Left renal cortex interstitium (tissue), 4 donors: ENCODE measurements around the gene LRRC7. TPM values are rescaled to one million over a fixed set of nuclear protein-coding genes. Genes with fewer than 3 reads are reported as not detected.

Source experiments
- DNase-seq, 4 donors: peaks; one replicate each; pipeline ENCODE4 v3.0.0-alpha.2; 2013; ENCODE audit warnings: low read depth in 4 of 4, low spot score in 2 of 4, missing footprints in 1 of 4
- polyA plus RNA-seq, 4 donors: library from polyadenylated mRNA; unstranded; fragments of 120-200 nt; gene quantifications; one replicate each; pipeline ENCODE4 v1.2.1, GENCODE V29; 2013; ENCODE audit not compliant: insufficient read length in 4 of 4

The LRRC7 gene
- polyA plus RNA-seq, 4 donors = 4.3 to 13.7 (median 9.3) TPM

- peak in 1 of 4 donors; percentile 46 for DNase-seq
These were observed 17.9 kb downstream of the LRRC7 start for GRCh38 chr1:69585666-69586065.

DNA sequence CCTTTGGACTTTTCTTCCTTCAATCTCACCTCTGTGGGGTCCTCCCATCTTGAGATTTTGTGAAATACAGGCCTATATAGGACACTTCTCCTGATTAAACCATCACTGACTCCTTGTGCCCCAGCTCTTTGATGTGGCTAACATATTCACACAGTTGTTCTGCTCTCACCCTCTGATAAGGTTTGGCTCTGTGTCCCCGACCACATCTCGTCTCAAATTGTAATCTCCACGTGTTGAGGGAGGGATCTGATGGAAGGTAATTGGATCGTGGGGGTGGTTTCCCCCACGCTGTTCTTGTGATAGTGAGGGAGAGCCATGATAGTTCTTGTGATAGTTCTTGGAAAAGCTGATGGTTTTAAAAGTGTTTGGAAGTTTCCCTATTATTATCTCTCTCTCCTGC, 19.7 kb downstream of the LRRC7 start:
- no peak for DNase-seq

- no peak for DNase-seq
These were observed 22.1 kb downstream of the LRRC7 start for GRCh38 chr1:69589799-69590198.

- DNase-seq = no peak
These were observed 24.6 kb downstream of the LRRC7 start for GRCh38 chr1:69592341-69592740.

DNA sequence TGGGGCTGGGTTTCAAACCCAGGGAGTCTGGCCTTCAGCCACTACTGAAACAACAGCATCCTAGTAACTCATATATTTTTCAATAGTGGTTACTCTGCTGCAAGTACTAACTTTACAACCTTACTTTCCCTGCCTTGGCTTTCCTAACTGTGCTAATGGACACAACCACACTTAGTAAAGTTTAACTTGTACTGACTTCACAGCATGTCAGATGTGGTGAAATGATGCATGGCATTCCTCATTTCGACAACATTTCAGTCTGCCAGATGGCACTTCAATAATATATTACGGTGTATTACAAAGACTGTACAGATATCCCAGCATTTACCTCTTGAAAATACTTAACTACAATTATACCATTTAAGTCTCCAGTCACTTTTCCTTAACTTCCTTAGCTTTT, 27.8 kb downstream of the LRRC7 start:
- no peak for DNase-seq

DNA sequence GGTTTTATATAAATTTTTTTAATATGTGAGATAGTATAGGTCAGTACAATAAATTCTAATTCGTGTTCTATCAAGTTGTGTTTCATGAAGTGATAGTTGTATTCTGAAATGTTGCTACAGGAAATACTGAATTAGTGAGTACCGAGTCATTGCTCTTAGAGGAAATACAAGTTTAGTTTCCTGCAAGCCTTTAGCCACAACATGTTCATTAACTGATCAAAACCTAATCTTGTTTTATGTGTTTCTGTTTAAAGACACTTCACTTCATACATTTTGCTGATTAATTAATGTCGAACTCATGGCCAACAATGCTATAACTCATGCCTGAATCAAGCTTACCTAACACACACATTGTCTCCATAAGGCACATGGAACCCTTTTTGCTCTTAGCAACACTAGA, 43.6 kb downstream of the LRRC7 start:
- no peak for DNase-seq

GRCh38 chr1:69613414-69613813, 45.7 kb downstream of the LRRC7 start:
- DNase-seq = no peak

- no peak for DNase-seq
These were observed 71.0 kb downstream of the LRRC7 start for GRCh38 chr1:69638673-69639072.

DNA sequence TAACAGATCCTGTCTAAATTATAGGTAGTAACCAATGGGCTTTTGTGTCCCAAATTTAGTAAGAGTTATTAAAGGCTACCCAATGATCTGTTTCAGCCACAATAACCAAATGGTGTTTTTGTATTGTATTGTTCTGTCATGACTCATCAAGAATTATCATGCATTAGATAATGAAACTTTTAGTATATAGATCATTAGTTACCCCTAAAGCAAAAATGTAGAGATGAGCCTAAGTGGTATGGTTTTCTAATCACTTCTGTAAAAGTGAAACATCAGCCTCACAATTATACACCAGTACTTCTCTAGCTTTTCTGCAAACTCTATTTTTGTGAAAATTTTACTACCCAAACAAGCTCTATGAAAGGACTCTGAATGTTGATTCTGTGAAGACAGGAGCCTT, 71.4 kb downstream of the LRRC7 start:
- no peak for DNase-seq

DNA sequence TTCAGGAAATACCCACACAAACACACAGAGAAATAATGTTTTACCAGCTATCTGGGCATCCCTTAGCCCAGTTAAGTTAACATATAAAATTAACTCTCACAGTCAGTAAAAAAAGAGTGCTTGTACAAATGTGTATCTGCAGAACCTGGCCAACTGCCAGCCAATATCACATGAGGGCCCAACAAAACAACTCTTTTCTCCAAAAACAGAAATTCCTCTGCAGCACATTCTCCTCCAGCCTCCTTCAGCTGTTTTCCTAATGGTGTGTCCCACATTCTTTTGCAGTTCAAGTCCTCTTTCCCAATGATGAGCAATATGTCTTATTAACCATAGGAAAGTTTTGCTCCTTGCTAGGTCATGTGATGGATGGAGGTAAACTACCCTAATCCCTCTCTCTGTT, 75.5 kb downstream of the LRRC7 start:
- DNase-seq = no peak

GRCh38 chr1:69645477-69645876, 77.8 kb downstream of the LRRC7 start:
- no peak for DNase-seq

GRCh38 chr1:69648486-69648885, 80.8 kb downstream of the LRRC7 start:
- DNase-seq = peak in 2 of 4 donors; percentile 5 to 12

GRCh38 chr1:69649383-69649990, 81.8 kb downstream of the LRRC7 start:
- no peak for DNase-seq

DNA sequence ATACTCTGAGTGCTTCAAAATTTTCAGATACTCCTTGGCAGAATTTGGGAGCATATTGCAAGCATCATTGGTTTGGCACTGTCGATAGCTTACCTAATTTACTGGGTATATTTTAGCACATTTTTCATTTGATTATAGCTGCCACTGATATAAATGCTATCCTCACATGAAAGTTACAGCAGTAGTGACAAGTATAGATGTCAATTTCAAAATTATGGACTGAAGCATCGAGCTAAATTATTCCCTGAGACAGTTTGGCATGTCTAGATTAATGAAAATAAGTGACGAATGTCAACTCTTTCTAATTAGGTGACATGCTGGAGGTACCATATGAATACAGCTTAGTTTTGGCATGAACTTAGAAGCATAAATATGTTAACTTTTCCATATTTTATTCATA, 83.1 kb downstream of the LRRC7 start:
- no peak for DNase-seq

DNA sequence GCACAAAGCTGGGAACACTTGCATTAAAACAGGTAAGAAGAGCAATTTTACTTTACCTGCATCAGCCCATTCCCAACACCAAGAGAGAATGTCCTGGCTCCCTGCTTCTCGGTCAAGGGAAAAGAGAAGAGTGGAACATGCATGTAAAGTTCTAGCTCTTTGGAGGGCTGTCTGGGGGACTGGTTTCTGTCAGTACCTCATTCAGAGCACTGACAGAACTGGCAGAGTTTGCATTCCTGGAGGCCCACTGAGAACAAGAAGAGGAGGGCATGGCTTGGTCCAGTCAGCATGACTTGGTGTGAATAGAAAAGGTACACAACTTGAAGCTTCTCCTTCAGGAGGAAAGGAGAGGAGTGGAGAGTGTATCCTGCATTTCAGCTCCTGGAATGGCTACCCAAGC, 83.9 kb downstream of the LRRC7 start:
- no peak for DNase-seq

DNA sequence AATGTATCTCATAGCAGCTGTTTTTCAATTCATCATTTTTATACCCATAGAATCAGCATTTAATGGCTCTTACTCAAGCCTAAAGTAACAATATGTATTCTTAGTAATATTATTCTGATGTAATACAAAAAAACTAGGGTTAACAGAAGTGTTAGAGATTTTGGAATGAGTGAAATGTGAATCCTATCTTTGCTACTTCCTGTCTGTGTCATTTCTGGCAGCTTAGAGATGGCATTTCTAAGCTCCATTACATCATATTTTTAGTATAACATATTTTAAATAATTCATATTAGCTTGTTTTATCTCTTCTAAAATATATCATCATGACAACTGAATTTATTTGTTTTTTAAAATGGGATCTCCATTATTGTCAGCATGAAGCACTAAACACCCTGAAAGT, 90.2 kb downstream of the LRRC7 start:
- DNase-seq = no peak

- DNase-seq = no peak
These were observed 94.0 kb downstream of the LRRC7 start for GRCh38 chr1:69661686-69662085.

DNA sequence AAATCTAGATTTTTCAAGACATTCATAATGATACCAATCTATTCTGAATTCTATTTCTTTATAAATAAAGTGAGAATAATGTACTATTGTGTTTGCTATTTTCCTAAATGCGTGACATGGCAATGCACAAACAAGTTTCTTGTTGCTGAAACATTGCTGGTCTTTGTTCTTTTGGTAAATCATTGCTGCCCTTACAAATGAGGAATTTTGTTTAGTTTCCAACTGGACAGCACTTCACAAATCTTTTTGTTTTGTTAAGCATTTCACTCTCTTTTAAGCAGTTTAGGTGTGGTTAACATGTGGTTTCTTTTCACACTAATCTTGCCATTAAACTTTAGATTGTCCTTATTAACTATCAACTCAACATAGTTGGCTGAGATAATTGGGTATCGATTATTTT, 94.6 kb downstream of the LRRC7 start:
- no peak for DNase-seq

DNA sequence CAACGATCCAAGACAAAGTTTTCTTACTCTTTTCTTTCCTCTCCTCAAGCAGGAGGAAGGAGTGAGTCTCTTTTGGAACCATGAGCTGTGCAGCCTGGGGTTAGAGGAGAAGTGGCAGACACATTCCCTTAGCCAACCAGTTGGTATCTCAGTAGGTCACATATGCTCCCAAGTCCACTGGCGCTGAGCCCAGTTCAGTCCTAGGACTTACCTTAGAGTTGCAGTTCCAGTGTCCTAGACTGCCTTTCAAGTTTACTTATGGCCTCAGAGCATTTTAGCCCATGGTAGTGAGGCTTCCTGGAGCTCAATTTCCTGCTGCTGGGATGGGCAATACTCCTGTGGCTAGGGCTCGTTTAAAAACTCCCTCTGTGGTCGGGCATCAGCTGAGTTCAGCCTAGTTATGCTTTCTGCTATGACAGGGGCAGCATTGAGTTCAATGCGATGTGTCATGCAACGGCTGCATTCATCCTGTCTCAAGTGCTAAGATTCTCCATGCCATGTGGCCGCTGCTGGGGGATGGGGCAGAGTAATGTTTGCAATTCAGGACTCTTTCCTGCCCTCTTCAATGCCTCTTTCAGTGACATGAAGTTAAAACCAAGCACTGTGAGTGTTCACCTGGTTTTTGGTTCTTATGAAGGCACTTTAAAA, 103.8 kb downstream of the LRRC7 start:
- no peak for DNase-seq

DNA sequence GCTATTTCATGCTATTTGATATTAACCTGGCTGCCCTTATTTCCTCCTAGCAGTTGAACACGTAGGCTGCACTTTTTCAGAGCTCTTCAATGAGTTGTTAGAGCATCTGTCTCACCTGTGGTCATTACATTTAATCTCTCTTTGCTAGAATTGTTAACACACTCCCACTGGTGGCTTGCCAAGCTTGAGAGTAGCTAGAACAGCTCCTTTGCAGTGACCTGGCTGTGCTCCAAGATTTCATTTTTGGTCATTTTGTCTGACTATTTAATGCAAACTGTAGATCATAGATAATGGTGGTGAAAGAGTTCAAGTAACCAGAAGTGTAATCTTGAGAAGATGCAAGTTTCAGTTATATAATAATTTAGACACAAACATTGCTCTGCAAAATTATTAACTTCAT, 105.6 kb downstream of the LRRC7 start:
- no peak for DNase-seq

- DNase-seq = no peak
These were observed 112.2 kb downstream of the LRRC7 start for GRCh38 chr1:69679965-69680364.

DNA sequence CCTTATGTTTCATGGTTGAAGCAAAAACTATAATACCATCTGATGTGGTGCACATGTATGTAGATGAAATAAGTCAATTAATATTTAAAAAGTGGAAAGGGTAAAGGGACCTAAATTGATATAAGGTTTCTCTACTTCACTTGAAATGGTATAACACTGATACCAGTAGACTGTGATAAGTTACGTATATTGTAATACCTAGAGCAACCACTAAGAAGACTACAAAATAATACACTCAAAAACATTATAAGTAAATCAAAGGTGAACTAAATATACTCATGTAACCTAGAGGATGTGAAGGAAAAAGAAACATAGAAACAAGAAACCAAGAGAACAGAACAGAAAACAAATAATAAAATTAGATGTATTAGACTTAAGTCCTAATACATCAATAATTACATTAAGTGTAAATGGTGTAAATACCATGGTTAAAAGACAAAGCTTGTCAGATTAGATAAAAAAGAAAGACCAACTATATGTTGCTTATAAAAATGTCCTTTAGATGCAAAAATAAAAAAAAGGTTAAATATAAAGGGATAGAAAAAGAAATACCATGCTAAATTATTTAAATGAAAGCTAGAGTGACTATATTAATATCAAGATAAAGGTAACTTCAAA, 118.8 kb downstream of the LRRC7 start:
- no peak for DNase-seq
